ENCODE results near the gene WDR88.

DNA sequence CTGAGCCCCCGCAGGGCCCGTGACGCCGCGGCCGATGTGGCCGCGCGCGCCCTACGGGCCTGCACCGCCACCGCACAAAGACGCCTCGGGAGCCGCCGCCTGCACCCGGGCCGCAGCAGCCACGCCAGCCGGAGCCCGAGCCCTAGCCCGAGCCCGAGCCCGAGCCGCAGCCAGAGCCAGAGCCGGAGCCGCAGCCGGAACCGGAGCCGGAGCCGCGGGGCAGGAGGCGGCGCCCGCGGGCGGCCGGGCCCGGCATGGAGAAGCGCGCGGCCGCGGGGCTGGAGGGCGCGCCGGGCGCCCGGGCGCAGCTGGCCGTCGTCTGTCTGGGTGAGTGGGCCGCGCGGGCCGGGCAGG, 62.6 kb downstream of the WDR88 start:
- TF ChIP-seq, protein P1, sequence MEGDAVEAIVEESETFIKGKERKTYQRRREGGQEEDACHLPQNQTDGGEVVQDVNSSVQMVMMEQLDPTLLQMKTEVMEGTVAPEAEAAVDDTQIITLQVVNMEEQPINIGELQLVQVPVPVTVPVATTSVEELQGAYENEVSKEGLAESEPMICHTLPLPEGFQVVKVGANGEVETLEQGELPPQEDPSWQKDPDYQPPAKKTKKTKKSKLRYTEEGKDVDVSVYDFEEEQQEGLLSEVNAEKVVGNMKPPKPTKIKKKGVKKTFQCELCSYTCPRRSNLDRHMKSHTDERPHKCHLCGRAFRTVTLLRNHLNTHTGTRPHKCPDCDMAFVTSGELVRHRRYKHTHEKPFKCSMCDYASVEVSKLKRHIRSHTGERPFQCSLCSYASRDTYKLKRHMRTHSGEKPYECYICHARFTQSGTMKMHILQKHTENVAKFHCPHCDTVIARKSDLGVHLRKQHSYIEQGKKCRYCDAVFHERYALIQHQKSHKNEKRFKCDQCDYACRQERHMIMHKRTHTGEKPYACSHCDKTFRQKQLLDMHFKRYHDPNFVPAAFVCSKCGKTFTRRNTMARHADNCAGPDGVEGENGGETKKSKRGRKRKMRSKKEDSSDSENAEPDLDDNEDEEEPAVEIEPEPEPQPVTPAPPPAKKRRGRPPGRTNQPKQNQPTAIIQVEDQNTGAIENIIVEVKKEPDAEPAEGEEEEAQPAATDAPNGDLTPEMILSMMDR (IDR thresholded peaks at IDR 0.05; ENCODE audit: insufficient read depth, low read length), result no peak
- TF ChIP-seq POLR2AphosphoS5 (IDR thresholded peaks at IDR 0.05; ENCODE audit: low read depth) (no peak), GABPA (IDR thresholded peaks at IDR 0.05; ENCODE audit: low read depth) (no peak), SPI1 (IDR thresholded peaks at IDR 0.05; ENCODE audit: borderline replicate concordance, low read depth) (no peak)
- TF ChIP-seq, protein P2, sequence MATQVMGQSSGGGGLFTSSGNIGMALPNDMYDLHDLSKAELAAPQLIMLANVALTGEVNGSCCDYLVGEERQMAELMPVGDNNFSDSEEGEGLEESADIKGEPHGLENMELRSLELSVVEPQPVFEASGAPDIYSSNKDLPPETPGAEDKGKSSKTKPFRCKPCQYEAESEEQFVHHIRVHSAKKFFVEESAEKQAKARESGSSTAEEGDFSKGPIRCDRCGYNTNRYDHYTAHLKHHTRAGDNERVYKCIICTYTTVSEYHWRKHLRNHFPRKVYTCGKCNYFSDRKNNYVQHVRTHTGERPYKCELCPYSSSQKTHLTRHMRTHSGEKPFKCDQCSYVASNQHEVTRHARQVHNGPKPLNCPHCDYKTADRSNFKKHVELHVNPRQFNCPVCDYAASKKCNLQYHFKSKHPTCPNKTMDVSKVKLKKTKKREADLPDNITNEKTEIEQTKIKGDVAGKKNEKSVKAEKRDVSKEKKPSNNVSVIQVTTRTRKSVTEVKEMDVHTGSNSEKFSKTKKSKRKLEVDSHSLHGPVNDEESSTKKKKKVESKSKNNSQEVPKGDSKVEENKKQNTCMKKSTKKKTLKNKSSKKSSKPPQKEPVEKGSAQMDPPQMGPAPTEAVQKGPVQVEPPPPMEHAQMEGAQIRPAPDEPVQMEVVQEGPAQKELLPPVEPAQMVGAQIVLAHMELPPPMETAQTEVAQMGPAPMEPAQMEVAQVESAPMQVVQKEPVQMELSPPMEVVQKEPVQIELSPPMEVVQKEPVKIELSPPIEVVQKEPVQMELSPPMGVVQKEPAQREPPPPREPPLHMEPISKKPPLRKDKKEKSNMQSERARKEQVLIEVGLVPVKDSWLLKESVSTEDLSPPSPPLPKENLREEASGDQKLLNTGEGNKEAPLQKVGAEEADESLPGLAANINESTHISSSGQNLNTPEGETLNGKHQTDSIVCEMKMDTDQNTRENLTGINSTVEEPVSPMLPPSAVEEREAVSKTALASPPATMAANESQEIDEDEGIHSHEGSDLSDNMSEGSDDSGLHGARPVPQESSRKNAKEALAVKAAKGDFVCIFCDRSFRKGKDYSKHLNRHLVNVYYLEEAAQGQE (IDR thresholded peaks at IDR 0.05; ENCODE audit: insufficient replicate concordance, low read depth), result no peak
